Mononuclear cell (primary cell): ENCODE data around the gene TOR1AIP1. TPM values are rescaled to one million over a fixed set of nuclear protein-coding genes. Genes with fewer than 3 reads are reported as not detected.
"Not testable (repeated sequence)": the region's sequence is repeated elsewhere in the genome, so short reads cannot be mapped to it uniquely, and the experiment has no call there.

Source experiments
- H3K27me3 ChIP-seq: 2 replicates; pipeline ENCODE4 v1.6.0; 2011; ENCODE audit warnings: low read length, control low read depth; ENCODE audit not compliant: insufficient read depth
- H3K4me1 ChIP-seq: 2 replicates; pipeline ENCODE4 v1.5.1; 2011; ENCODE audit warnings: mild to moderate bottlenecking, low read length, control low read depth; ENCODE audit not compliant: insufficient read depth
- H3K4me3 ChIP-seq: 2 replicates; pipeline ENCODE4 v1.5.1; 2011; ENCODE audit warnings: mild to moderate bottlenecking, low read length, moderate library complexity
- H3K9me3 ChIP-seq: 2 replicates; pipeline ENCODE4 v1.5.1; 2011; ENCODE audit warnings: low read depth, mild to moderate bottlenecking, control low read depth, low read length
- total RNA-seq: library from RNA; depleted of rRNA; stranded (reverse); fragments of >200 nt; gene quantifications from one replicate; pipeline ENCODE4 v1.2.3, GENCODE V29; 2012

The TOR1AIP1 gene
- total RNA-seq, result 106 TPM

GRCh38 chr1:179882253-179883039 is at the start of gene TOR1AIP1:
TOR1AIP1 (plus strand) TSS chr1:179882285; CDS start chr1:179882503, 218 bp downstream.
- Histone ChIP-seq H3K27me3 (no peaks in the 10 kb centered on the region), H3K4me1 (peaks cover 38% of the 10 kb centered on the region), H3K9me3 (no peaks in the 10 kb centered on the region), H3K4me3 (peak within 1 kb of the TSS; percentile 98)

GRCh38 chr1:179836686-179837445 is 45.2 kb upstream of the TOR1AIP1 start:
- not testable (repeated sequence) for H3K4me3 ChIP-seq, H3K4me1 ChIP-seq, H3K27me3 ChIP-seq, H3K9me3 ChIP-seq

- H3K9me3 ChIP-seq, result no peaks in the 10 kb centered on the region
- no peak overlapping the region for H3K4me3 ChIP-seq
- H3K27me3 ChIP-seq, result no peaks in the 10 kb centered on the region
- no peaks in the 10 kb centered on the region for H3K4me1 ChIP-seq
Measured at GRCh38 chr1:179840107-179840506, 42.0 kb upstream of the TOR1AIP1 start.

- Histone ChIP-seq H3K9me3 (no peaks in the 10 kb centered on the region), H3K4me1 (no peaks in the 10 kb centered on the region), H3K4me3 (no peak overlapping the region), H3K27me3 (no peaks in the 10 kb centered on the region)
Measured at GRCh38 chr1:179848233-179848632, 33.9 kb upstream of the TOR1AIP1 start.

- Histone ChIP-seq H3K9me3 (no peaks in the 10 kb centered on the region), H3K27me3 (no peaks in the 10 kb centered on the region), H3K4me3 (no peak overlapping the region), H3K4me1 (peaks cover 13% of the 10 kb centered on the region)
Measured at GRCh38 chr1:179853102-179853501, 29.0 kb upstream of the TOR1AIP1 start.

- not testable (repeated sequence) for H3K9me3 ChIP-seq, H3K4me3 ChIP-seq, H3K27me3 ChIP-seq
- H3K4me1 ChIP-seq, result peaks cover 13% of the 10 kb centered on the region
Measured at GRCh38 chr1:179855831-179856230, 26.3 kb upstream of the TOR1AIP1 start.

GRCh38 chr1:179856296-179856695 is 25.8 kb upstream of the TOR1AIP1 start:
- Histone ChIP-seq H3K9me3 (no peaks in the 10 kb centered on the region), H3K4me3 (no peak overlapping the region), H3K27me3 (no peaks in the 10 kb centered on the region), H3K4me1 (peaks cover 13% of the 10 kb centered on the region)

- H3K4me3 ChIP-seq, result no peak overlapping the region
- no peaks in the 10 kb centered on the region for H3K9me3 ChIP-seq
- no peaks in the 10 kb centered on the region for H3K27me3 ChIP-seq
- peaks cover 13% of the 10 kb centered on the region for H3K4me1 ChIP-seq
Measured at GRCh38 chr1:179857009-179857408, 25.1 kb upstream of the TOR1AIP1 start.

- Histone ChIP-seq H3K27me3 (no peaks in the 10 kb centered on the region), H3K4me3 (no peak overlapping the region), H3K4me1 (peaks cover 13% of the 10 kb centered on the region), H3K9me3 (no peaks in the 10 kb centered on the region)
Measured at GRCh38 chr1:179860652-179861051, 21.4 kb upstream of the TOR1AIP1 start.

GRCh38 chr1:179865377-179865776 is 16.7 kb upstream of the TOR1AIP1 start:
- no peak overlapping the region for H3K4me3 ChIP-seq
- no peaks in the 10 kb centered on the region for H3K4me1 ChIP-seq
- no peaks in the 10 kb centered on the region for H3K9me3 ChIP-seq
- H3K27me3 ChIP-seq, result no peaks in the 10 kb centered on the region

GRCh38 chr1:179866616-179867015 is 15.5 kb upstream of the TOR1AIP1 start:
- Histone ChIP-seq H3K4me1 (no peaks in the 10 kb centered on the region), H3K4me3 (no peak overlapping the region), H3K9me3 (no peaks in the 10 kb centered on the region), H3K27me3 (no peaks in the 10 kb centered on the region)

- Histone ChIP-seq H3K9me3 (no peaks in the 10 kb centered on the region), H3K4me1 (peaks cover 3% of the 10 kb centered on the region), H3K27me3 (no peaks in the 10 kb centered on the region), H3K4me3 (no peak overlapping the region)
Measured at GRCh38 chr1:179867493-179868330, 14.4 kb upstream of the TOR1AIP1 start.

GRCh38 chr1:179870870-179871269 is 11.2 kb upstream of the TOR1AIP1 start:
- H3K27me3 ChIP-seq, result no peaks in the 10 kb centered on the region
- H3K4me3 ChIP-seq, result no peak overlapping the region
- peaks cover 4% of the 10 kb centered on the region for H3K4me1 ChIP-seq
- H3K9me3 ChIP-seq, result no peaks in the 10 kb centered on the region

GRCh38 chr1:179871940-179872339 is 10.1 kb upstream of the TOR1AIP1 start:
- Histone ChIP-seq H3K9me3 (no peaks in the 10 kb centered on the region), H3K4me1 (peaks cover 14% of the 10 kb centered on the region), H3K4me3 (no peak overlapping the region), H3K27me3 (no peaks in the 10 kb centered on the region)

GRCh38 chr1:179872558-179872957 is 9.5 kb upstream of the TOR1AIP1 start:
- no peaks in the 10 kb centered on the region for H3K27me3 ChIP-seq
- H3K4me3 ChIP-seq, result no peak overlapping the region
- H3K4me1 ChIP-seq, result peaks cover 18% of the 10 kb centered on the region
- no peaks in the 10 kb centered on the region for H3K9me3 ChIP-seq
